Ovary (tissue), 3 donors: ENCODE measurements around the gene SMCHD1.

Experiments
- CTCF ChIP-seq, 3 donors: fragments of 450-650 bp in 2 of 3; fragments of 200-600 bp in 1 of 3; IDR thresholded peaks; one replicate each; pipeline versions ENCODE4 v1.5.1 to v1.8.0; 2016 to 2022; ENCODE audit warnings: antibody characterized with exemption in 3 of 3, mild to moderate bottlenecking in 1 of 3
- POLR2A ChIP-seq: fragments of 450-650 bp; IDR thresholded peaks from one replicate; pipeline ENCODE4 v1.6.1; 2017; ENCODE audit warnings: antibody characterized with exemption, mild to moderate bottlenecking, moderate library complexity
- donor health status: DM: no; HTN: no; CAD: no.

- TF ChIP-seq CTCF (IDR thresholded peaks at IDR 0.05) = no peak
- TF ChIP-seq POLR2A = no peak
Measured at GRCh38 chr18:2821695-2822094, 166.2 kb downstream of the SMCHD1 start.
